K562 (cell line): Measurements from ENCODE around the gene DYRK1A. TPM values are rescaled to one million over a fixed set of nuclear protein-coding genes. Genes with fewer than 3 reads are reported as not detected.

Experiments
- ATAC-seq: fragments of 200-7000 bp; cut with Tn5 transposase; 3 replicates; pipeline ENCODE4 v1.9.1; 2020; ENCODE audit warnings: moderate library complexity
- BruUV-seq: library from RNA; stranded (reverse); fragments of 400-500 nt; replicated peaks from 2 replicates; lab custom pipeline; 2021; lab: Mats Ljungman, UMichigan
- CTCF ChIA-PET: fragments of 300-600 bp; formaldehyde crosslinking; extraction: SDS; loops from one replicate; lab custom pipeline; 2021; ENCODE audit warnings: low intra/inter-chr PET ratio; lab: Yijun Ruan, JAX
- POLR2A ChIA-PET: fragments of 300-600, 350-650 bp; sonication (Branson Sonifier 250); formaldehyde crosslinking; extraction: SDS; loops from one replicate; lab custom pipeline; 2021; ENCODE audit warnings: antibody characterized with exemption, inconsistent platforms; lab: Yijun Ruan, JAX
- DNase-seq, 4 experiments: peaks; one replicate each; pipeline versions ENCODE4 v3.0.0 to v3.0.0-alpha.2; 2011 to 2018; ENCODE audit warnings: low spot score in 3 of 4, mixed read lengths in 3 of 4; ENCODE audit errors: extremely low read depth in 1 of 4
- FAIRE-seq: peaks from 2 replicates; lab custom pipeline; 2011; peaks lifted over from hg19 to GRCh38; lab: Jason Lieb, UNC
- H2AFZ ChIP-seq: 2 replicates; pipeline ENCODE4 v1.6.0; 2011; ENCODE audit warnings: low read depth, low read length, control low read depth, inconsistent platforms
- H3K27ac ChIP-seq: fragments of 200-600 bp; 3 replicates; pipeline ENCODE4 v1.8.0; 2011; ENCODE audit warnings: low read depth, mild to moderate bottlenecking, control low read depth, inconsistent platforms, low read length, moderate library complexity, mixed read lengths; ENCODE audit errors: extremely low read depth
- H3K27me3 ChIP-seq, 2 experiments: fragments of 300-600 bp in 1 of 2; 2 replicates in 1 of 2; 3 replicates in 1 of 2; pipeline versions ENCODE4 v1.6.0 to v1.8.0; 2011; ENCODE audit warnings: inconsistent platforms in 2 of 2, low read length in 2 of 2, mild to moderate bottlenecking in 1 of 2, mixed read lengths in 1 of 2, moderate library complexity in 1 of 2; ENCODE audit not compliant: control insufficient read depth in 2 of 2, insufficient read depth in 2 of 2
- H3K36me3 ChIP-seq: fragments of 300-600 bp; 3 replicates; pipeline ENCODE4 v1.8.0; 2011; ENCODE audit warnings: mild to moderate bottlenecking, low read length, inconsistent platforms; ENCODE audit not compliant: control insufficient read depth, insufficient read depth
- H3K4me1 ChIP-seq, 2 experiments: fragments of 200-600 bp in 1 of 2; replicated peaks in 1 of 2; 2 replicates in 1 of 2; 3 replicates in 1 of 2; pipeline versions ENCODE4 v1.5.1 to v1.8.0; 2011; ENCODE audit warnings: inconsistent platforms in 2 of 2, low read length in 2 of 2, mild to moderate bottlenecking in 1 of 2, mixed read lengths in 1 of 2, moderate library complexity in 1 of 2; ENCODE audit not compliant: control insufficient read depth in 2 of 2, insufficient read depth in 2 of 2
- H3K4me2 ChIP-seq: 2 replicates; pipeline ENCODE4 v1.6.1; 2011; ENCODE audit warnings: low read length, control low read depth, inconsistent platforms, mixed read lengths; ENCODE audit not compliant: insufficient read depth
- H3K4me3 ChIP-seq: fragments of 200-600 bp; sonication (generic), shearing (Covaris generic); 2 replicates; pipeline ENCODE4 v1.5.1; 2016; ENCODE audit warnings: control low read depth, inconsistent platforms
- H3K79me2 ChIP-seq: fragments of 200-600 bp; 3 replicates; pipeline ENCODE4 v1.8.0; 2011; ENCODE audit warnings: low read length, inconsistent platforms; ENCODE audit not compliant: control insufficient read depth, insufficient read depth
- H3K9ac ChIP-seq, 2 experiments: 2 replicates each; pipeline versions ENCODE4 v1.6.0 to v1.6.1; 2011; ENCODE audit warnings: low read depth in 2 of 2, low read length in 2 of 2, control low read depth in 1 of 2, inconsistent platforms in 1 of 2, mild to moderate bottlenecking in 1 of 2, mixed read lengths in 1 of 2; ENCODE audit not compliant: insufficient read depth in 1 of 2
- H3K9me1 ChIP-seq: one replicate; pipeline ENCODE4 v1.6.0; 2011; ENCODE audit warnings: inconsistent platforms, mild to moderate bottlenecking, low read length, moderate library complexity; ENCODE audit not compliant: control insufficient read depth, insufficient read depth
- H3K9me3 ChIP-seq: replicated peaks from 2 replicates; pipeline ENCODE4 v1.5.1; 2011; ENCODE audit warnings: low read depth, low read length, inconsistent platforms; ENCODE audit not compliant: control insufficient read depth, insufficient read depth
- H4K20me1 ChIP-seq: replicated peaks from 2 replicates; pipeline ENCODE4 v1.6.1; 2011; ENCODE audit warnings: low read length, inconsistent platforms, mixed read lengths; ENCODE audit not compliant: control insufficient read depth, insufficient read depth
- ATF1 ChIP-seq, 2 experiments: fragments of 450-650 bp in 1 of 2; IDR thresholded peaks; 2 replicates each; pipeline ENCODE4 v1.6.1; 2016; ENCODE audit warnings: missing compliant biosample characterization in 1 of 2, missing genetic modification characterization in 1 of 2
- ETV6 ChIP-seq, 3 experiments: fragments of 150-350 bp in 1 of 3; sonication (generic) in 1 of 3; formaldehyde crosslinking in 1 of 3; IDR thresholded peaks; 2 replicates each; pipeline versions ENCODE4 v1.6.1 to v1.8.0; 2014 to 2022; ENCODE audit warnings: borderline replicate concordance in 2 of 3, low read depth in 2 of 3, antibody characterized with exemption in 1 of 3, low read length in 1 of 3, mild to moderate bottlenecking in 1 of 3, missing genetic modification reagents in 1 of 3
- GATAD2A ChIP-seq: fragments of 450-650 bp; IDR thresholded peaks from 2 replicates; pipeline ENCODE4 v1.6.1; 2017
- SNIP1 ChIP-seq: fragments of 450-650 bp; IDR thresholded peaks from 2 replicates; pipeline ENCODE4 v1.7.1; 2017; ENCODE audit warnings: low read depth, mild to moderate bottlenecking
- WGBS: fragments of 100-300 bp; shearing (Covaris generic); methylation state at CpG from one replicate; pipeline ENCODE4 v1.1.6; 2016; ENCODE audit warnings: low coverage, mixed read lengths; ENCODE audit not compliant: insufficient coverage; ENCODE audit errors: missing lambda C conversion rate; 5-methylcytosine and 5-hydroxymethylcytosine counted together
- in situ Hi-C: fragments of 300-500 bp; cut with MboI; formaldehyde crosslinking; loops from 4 replicates; pipeline ENCODE4 v1.15.0; 2018; ENCODE audit warnings: inconsistent platforms, mixed read lengths
- intact Hi-C: fragments of 100-400 bp; cut with micrococcal nuclease; formaldehyde crosslinking; loops from 2 replicates; pipeline ENCODE4 v1.14.2; 2022
- polyA plus RNA-seq, 8 experiments: library from polyadenylated mRNA; depleted of rRNA in 4 of 8; stranded (reverse) in 5 of 8; unstranded in 3 of 8; fragments of >200 nt; fragmentation: Nextera tagmentation in 2 of 8; fragmentation: Illumina TruSeq in 1 of 8; extraction: Ambion mirVana in 2 of 8; extraction: Trizol in 1 of 8; gene quantifications; 2 replicates each; pipeline versions ENCODE4 v1.2.1 to v1.2.3, GENCODE V29; 2011 to 2014; ENCODE audit warnings: inconsistent platforms in 1 of 8, missing spikeins in 1 of 8
- total RNA-seq, 7 experiments: library from RNA; depleted of rRNA in 6 of 7; stranded (reverse); fragments of >200 nt in 6 of 7; fragmentation: Illumina TruSeq in 2 of 7; extraction: Trizol in 2 of 7; gene quantifications; 2 replicates each; pipeline versions ENCODE4 v1.2.1 to v1.2.3, GENCODE V29; 2011 to 2021; ENCODE audit warnings: low replicate concordance in 1 of 7
- TF ChIP-seq, protein P1 (sequence below), 2 experiments: fragments of 450-650 bp in 1 of 2; sonication (generic) in 1 of 2; formaldehyde crosslinking in 1 of 2; IDR thresholded peaks in 1 of 2; conservative IDR thresholded peaks in 1 of 2; 2 replicates each; pipeline versions ENCODE4 v1.6.1 to v1.8.1; 2016 to 2023; ENCODE audit warnings: mild to moderate bottlenecking in 2 of 2, moderate library complexity in 2 of 2, inconsistent platforms in 1 of 2, missing genetic modification reagents in 1 of 2
- TF ChIP-seq, protein P2 (sequence below): fragments of 450-650 bp; IDR thresholded peaks from 2 replicates; pipeline ENCODE4 v1.6.1; 2017; ENCODE audit warnings: antibody characterized with exemption, mild to moderate bottlenecking

Gene DYRK1A
- total and polyA plus RNA-seq, 9 of the 15 experiments (the other 6 are each of a cell fraction or from before 2014, with no cell fraction given), result 3.7 to 64.8 (median 42.3) TPM

- Histone ChIP-seq H3K79me2 (peaks cover 99% of the 10 kb centered on the region), H3K4me1 (peaks cover 7 to 29% of the 10 kb centered on the region in 2 experiments; a peak in 4 of 5 replicates), H4K20me1 (peaks cover 41% of the 10 kb centered on the region), H3K4me2 (no peak overlapping the region), H3K9ac (no peak overlapping the region), H2AFZ (no peak overlapping the region), H3K9me1 (no peaks in the 10 kb centered on the region), H3K9me3 (no peaks in the 10 kb centered on the region), H3K27ac (no peak overlapping the region), H3K4me3 (no peak overlapping the region), H3K36me3 (peaks cover 4% of the 10 kb centered on the region), H3K27me3 (no peaks in the 10 kb centered on the region)
- intact Hi-C loops, result no loop called here
- DNase-seq (no peak), ATAC-seq (no peak), FAIRE-seq (no peak)
- POLR2A ChIA-PET, result interaction anchor here (0.8 kb wide), 1 partner anchor 11 kb away, joined by 4 read pairs; no protein-coding TSS in a partner anchor
- 74% methylated on average over 4 of the region's 4 CpGs for WGBS
- CTCF ChIA-PET, result no interaction called here
- in situ Hi-C loops, result no loop called here
- no TSS peak for BruUV-seq
- TF ChIP-seq, protein P1, sequence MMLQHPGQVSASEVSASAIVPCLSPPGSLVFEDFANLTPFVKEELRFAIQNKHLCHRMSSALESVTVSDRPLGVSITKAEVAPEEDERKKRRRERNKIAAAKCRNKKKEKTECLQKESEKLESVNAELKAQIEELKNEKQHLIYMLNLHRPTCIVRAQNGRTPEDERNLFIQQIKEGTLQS (IDR thresholded peaks at IDR 0.05), result peak; percentile 38; the same call in 1 of the 2 replicates
- TF ChIP-seq, protein P1 (CRISPR knock-in tag; conservative IDR thresholded peaks at IDR 0.05), result no peak
- TF ChIP-seq ETV6 (IDR thresholded peaks at IDR 0.05; ENCODE audit: borderline replicate concordance in 1 of 2, low read depth in 2 of 2, low read length in 1 of 2) (no peak), ETV6 (CRISPR knock-in tag; IDR thresholded peaks at IDR 0.05; ENCODE audit: borderline replicate concordance) (no peak)
Measured at GRCh38 chr21:37443683-37444082, 77.1 kb downstream of the DYRK1A start.

DNA sequence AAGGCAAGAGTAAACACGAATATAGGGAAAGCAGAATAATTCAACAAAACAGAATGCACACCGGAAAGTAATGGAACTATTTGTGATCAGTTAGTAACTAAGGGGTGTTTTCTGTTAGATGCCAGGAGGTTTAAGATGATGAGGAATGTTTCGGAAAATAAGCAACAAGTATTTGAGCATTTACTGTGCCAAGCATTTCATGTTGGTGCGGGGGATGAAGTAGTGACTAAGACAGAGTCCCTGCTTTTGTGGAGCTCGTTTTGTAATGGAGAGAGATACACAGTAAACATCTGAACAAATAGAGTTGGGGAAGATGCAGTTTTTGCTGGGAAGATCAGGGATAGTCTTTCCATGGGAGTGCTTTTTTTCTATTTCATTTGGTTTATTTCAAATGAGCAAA is 78.7 kb downstream of the DYRK1A start:
- Histone ChIP-seq H3K9ac (no peak overlapping the region), H3K79me2 (peaks cover 100% of the 10 kb centered on the region), H3K4me2 (no peak overlapping the region), H3K27me3 (no peaks in the 10 kb centered on the region), H2AFZ (no peak overlapping the region), H3K27ac (no peak overlapping the region), H3K36me3 (peaks cover 11% of the 10 kb centered on the region), H4K20me1 (peaks cover 49% of the 10 kb centered on the region), H3K4me1 (peaks cover 15 to 40% of the 10 kb centered on the region in 2 experiments), H3K9me1 (peaks cover 7% of the 10 kb centered on the region), H3K4me3 (no peak overlapping the region), H3K9me3 (no peaks in the 10 kb centered on the region)
- WGBS, result 62% methylated on average over 5 of the region's 5 CpGs
- ChIA-PET CTCF (no interaction called here), POLR2A (interaction anchor here (0.7 kb wide), 1 partner anchor 1600 kb away, joined by 4 read pairs; no protein-coding TSS in a partner anchor)
- no peak for TF ChIP-seq GATAD2A
- no peak for TF ChIP-seq SNIP1
- TF ChIP-seq, protein P2, sequence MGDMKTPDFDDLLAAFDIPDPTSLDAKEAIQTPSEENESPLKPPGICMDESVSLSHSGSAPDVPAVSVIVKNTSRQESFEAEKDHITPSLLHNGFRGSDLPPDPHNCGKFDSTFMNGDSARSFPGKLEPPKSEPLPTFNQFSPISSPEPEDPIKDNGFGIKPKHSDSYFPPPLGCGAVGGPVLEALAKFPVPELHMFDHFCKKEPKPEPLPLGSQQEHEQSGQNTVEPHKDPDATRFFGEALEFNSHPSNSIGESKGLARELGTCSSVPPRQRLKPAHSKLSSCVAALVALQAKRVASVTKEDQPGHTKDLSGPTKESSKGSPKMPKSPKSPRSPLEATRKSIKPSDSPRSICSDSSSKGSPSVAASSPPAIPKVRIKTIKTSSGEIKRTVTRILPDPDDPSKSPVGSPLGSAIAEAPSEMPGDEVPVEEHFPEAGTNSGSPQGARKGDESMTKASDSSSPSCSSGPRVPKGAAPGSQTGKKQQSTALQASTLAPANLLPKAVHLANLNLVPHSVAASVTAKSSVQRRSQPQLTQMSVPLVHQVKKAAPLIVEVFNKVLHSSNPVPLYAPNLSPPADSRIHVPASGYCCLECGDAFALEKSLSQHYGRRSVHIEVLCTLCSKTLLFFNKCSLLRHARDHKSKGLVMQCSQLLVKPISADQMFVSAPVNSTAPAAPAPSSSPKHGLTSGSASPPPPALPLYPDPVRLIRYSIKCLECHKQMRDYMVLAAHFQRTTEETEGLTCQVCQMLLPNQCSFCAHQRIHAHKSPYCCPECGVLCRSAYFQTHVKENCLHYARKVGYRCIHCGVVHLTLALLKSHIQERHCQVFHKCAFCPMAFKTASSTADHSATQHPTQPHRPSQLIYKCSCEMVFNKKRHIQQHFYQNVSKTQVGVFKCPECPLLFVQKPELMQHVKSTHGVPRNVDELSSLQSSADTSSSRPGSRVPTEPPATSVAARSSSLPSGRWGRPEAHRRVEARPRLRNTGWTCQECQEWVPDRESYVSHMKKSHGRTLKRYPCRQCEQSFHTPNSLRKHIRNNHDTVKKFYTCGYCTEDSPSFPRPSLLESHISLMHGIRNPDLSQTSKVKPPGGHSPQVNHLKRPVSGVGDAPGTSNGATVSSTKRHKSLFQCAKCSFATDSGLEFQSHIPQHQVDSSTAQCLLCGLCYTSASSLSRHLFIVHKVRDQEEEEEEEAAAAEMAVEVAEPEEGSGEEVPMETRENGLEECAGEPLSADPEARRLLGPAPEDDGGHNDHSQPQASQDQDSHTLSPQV, result no peak
- no peak for TF ChIP-seq ATF1 (CRISPR knock-in tag; IDR thresholded peaks at IDR 0.05)
- no peak for TF ChIP-seq ATF1 (tag; IDR thresholded peaks at IDR 0.05)
- BruUV-seq, result no TSS peak
- intact Hi-C loops (loop anchor here (5.0 kb wide), 2 partner anchors 38 to 78 kb away; partner anchors contain the start of gene DYRK1A), in situ Hi-C loops (no loop called here)
- no peak for ATAC-seq
- no peak for FAIRE-seq
- DNase-seq, result no peak
